DND-41 (cell line): ENCODE data around the gene TUBA3C.

Source experiments
- ATAC-seq: fragments of 200-7000 bp; cut with Tn5 transposase; 3 replicates; pipeline ENCODE4 v1.9.1; 2021; ENCODE audit warnings: low read depth; ENCODE audit not compliant: insufficient read depth
- DNase-seq: peaks from one replicate; pipeline ENCODE4 v3.0.0-alpha.2; 2020
- H2AFZ ChIP-seq: 2 replicates; pipeline ENCODE4 v1.6.0; 2012; ENCODE audit warnings: low read depth, low read length
- H3K27ac ChIP-seq: 2 replicates; pipeline ENCODE4 v1.5.1; 2012; ENCODE audit warnings: low read length, inconsistent platforms
- H3K27me3 ChIP-seq: fragments of 200-600 bp; sonication (generic); 2 replicates; pipeline ENCODE4 v1.6.0; 2012; ENCODE audit warnings: low read length, mild to moderate bottlenecking, inconsistent platforms; ENCODE audit not compliant: insufficient read depth, poor library complexity
- H3K36me3 ChIP-seq: 2 replicates; pipeline ENCODE4 v1.5.1; 2012; ENCODE audit warnings: low read length, inconsistent platforms; ENCODE audit not compliant: insufficient read depth
- H3K4me1 ChIP-seq: 2 replicates; pipeline ENCODE4 v1.5.1; 2012; ENCODE audit warnings: mild to moderate bottlenecking, low read length; ENCODE audit not compliant: insufficient read depth
- H3K4me2 ChIP-seq: 2 replicates; pipeline ENCODE4 v1.6.0; 2012; ENCODE audit warnings: mild to moderate bottlenecking, moderate library complexity, low read length, inconsistent platforms; ENCODE audit not compliant: insufficient read depth
- H3K4me3 ChIP-seq, 2 experiments: fragments of 200-600 bp in 1 of 2; shearing (Covaris generic) in 1 of 2; 2 replicates each; pipeline ENCODE4 v1.5.1; 2012 to 2016; ENCODE audit warnings: inconsistent platforms in 2 of 2, low read length in 2 of 2, mild to moderate bottlenecking in 2 of 2, low read depth in 1 of 2, moderate library complexity in 1 of 2
- H3K79me2 ChIP-seq: 2 replicates; pipeline ENCODE4 v1.6.0; 2012; ENCODE audit warnings: low read length, inconsistent platforms; ENCODE audit not compliant: insufficient read depth
- H3K9ac ChIP-seq: 2 replicates; pipeline ENCODE4 v1.6.0; 2012; ENCODE audit warnings: low read depth, mild to moderate bottlenecking, inconsistent platforms, low read length, moderate library complexity
- H3K9me3 ChIP-seq: 2 replicates; pipeline ENCODE4 v1.5.1; 2012; ENCODE audit warnings: low read length, moderate library complexity, mild to moderate bottlenecking, inconsistent platforms; ENCODE audit not compliant: insufficient read depth, severe bottlenecking
- H4K20me1 ChIP-seq: 2 replicates; pipeline ENCODE4 v1.6.0; 2012; ENCODE audit warnings: low read length; ENCODE audit not compliant: insufficient read depth
- EZH2 ChIP-seq: IDR thresholded peaks from 3 replicates; pipeline ENCODE4 v1.6.1; 2012; ENCODE audit warnings: borderline replicate concordance, low read depth, mild to moderate bottlenecking, moderate library complexity, low read length, inconsistent platforms; ENCODE audit not compliant: severe bottlenecking
- TF ChIP-seq, protein P1 (sequence below): IDR thresholded peaks from 2 replicates; pipeline ENCODE4 v1.5.1; 2012; ENCODE audit warnings: borderline replicate concordance, low read length, moderate library complexity, mild to moderate bottlenecking; ENCODE audit not compliant: poor library complexity, severe bottlenecking; ENCODE audit errors: extremely low read depth

Gene TUBA3C

DNA sequence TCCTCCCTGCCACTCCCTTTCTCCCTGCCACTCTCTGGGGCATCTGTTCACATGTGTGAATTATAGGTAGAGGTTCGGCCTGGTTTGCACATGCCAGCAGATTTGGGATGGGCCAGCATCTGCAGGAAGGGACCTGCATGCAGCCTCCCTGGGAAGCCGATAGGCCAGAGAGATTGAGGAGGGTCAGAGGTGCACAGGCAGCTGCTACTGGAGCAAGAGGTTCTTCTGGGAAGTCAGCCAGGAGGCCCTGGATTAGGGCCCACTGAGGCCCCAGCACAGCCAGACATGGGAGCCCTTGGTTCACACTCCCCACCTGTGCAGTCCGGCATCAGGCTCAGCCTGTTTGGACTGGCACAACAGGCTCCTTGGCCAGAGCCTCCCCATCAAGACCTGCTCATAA is 12.1 kb downstream of the TUBA3C start:
- no peaks in the 10 kb centered on the region for H3K36me3 ChIP-seq
- ATAC-seq: no peak
- no peak for DNase-seq
- no peaks in the 10 kb centered on the region for H3K4me1 ChIP-seq
- H2AFZ ChIP-seq: no peak overlapping the region
- no peak overlapping the region for H3K4me2 ChIP-seq
- no peak overlapping the region for H3K27ac ChIP-seq
- H4K20me1 ChIP-seq: no peaks in the 10 kb centered on the region
- TF ChIP-seq, protein P1, sequence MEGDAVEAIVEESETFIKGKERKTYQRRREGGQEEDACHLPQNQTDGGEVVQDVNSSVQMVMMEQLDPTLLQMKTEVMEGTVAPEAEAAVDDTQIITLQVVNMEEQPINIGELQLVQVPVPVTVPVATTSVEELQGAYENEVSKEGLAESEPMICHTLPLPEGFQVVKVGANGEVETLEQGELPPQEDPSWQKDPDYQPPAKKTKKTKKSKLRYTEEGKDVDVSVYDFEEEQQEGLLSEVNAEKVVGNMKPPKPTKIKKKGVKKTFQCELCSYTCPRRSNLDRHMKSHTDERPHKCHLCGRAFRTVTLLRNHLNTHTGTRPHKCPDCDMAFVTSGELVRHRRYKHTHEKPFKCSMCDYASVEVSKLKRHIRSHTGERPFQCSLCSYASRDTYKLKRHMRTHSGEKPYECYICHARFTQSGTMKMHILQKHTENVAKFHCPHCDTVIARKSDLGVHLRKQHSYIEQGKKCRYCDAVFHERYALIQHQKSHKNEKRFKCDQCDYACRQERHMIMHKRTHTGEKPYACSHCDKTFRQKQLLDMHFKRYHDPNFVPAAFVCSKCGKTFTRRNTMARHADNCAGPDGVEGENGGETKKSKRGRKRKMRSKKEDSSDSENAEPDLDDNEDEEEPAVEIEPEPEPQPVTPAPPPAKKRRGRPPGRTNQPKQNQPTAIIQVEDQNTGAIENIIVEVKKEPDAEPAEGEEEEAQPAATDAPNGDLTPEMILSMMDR: no peak
- H3K9me3 ChIP-seq: no peaks in the 10 kb centered on the region
- H3K4me3 ChIP-seq: no peak overlapping the region
- no peaks in the 10 kb centered on the region for H3K79me2 ChIP-seq
- H3K9ac ChIP-seq: no peak overlapping the region
- no peaks in the 10 kb centered on the region for H3K27me3 ChIP-seq

DNA sequence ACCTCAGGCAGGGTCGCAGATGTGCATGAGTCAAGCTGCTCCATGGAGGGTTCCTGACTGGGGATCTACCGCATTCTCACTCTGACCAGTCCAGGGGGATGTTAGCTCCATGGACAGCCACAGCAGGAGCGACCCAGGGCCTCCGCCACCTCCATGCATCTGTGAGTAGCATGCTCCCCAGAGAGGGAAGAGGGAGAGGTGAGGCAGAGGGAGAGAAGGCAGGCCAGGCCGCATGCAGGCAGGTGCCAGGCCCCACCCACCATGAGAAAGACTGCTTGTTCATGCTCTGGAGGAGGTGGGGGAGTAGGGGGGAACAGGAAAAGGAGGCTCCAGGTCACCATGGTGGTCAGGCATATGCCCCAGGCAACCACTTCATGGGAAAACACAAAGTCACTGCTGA is 20.3 kb downstream of the TUBA3C start:
- ATAC-seq (no peak), DNase-seq (no peak)
- H3K79me2 ChIP-seq: no peaks in the 10 kb centered on the region
- no peak overlapping the region for H3K9ac ChIP-seq
- TF ChIP-seq, protein P1: no peak
- TF ChIP-seq EZH2: no peak
- H3K4me3 ChIP-seq: no peak overlapping the region
- no peaks in the 10 kb centered on the region for H3K36me3 ChIP-seq
- H3K27me3 ChIP-seq: no peaks in the 10 kb centered on the region
- H4K20me1 ChIP-seq: no peaks in the 10 kb centered on the region
- no peak overlapping the region for H3K4me2 ChIP-seq
- no peak overlapping the region for H3K27ac ChIP-seq
- no peak overlapping the region for H2AFZ ChIP-seq
- no peaks in the 10 kb centered on the region for H3K4me1 ChIP-seq
- H3K9me3 ChIP-seq: peaks cover 7% of the 10 kb centered on the region

DNA sequence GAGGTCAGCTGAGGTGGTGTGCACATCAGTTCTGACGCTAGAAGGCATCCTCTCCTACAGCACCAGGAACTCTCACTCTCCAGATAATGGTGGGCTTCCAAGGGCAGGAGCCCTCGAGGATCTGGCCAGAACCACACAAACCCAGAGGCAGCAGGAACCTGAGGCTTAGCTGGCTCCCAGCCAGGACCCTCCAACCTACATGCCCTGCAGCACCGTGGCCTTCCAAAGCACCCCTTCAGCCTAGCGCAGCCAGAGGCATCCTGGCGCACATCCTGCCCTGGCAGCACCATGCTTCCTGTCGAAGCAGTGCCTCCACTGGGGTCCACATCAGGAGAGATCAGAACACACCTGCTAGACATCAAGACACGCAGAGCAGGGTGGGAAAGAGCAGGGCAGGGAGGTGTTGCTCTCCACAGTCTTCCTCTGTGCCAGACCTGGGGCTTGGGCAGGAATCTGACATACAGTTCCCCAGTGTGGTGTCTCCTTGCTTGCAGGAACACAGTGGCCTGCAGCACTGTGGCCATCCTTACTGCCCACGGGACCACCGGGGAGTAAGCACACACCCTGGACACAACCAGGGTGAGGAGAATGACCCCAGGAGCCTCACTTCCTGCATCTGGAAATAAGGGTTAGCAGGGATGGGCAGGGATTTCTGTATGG is 21.7 kb downstream of the TUBA3C start:
- Histone ChIP-seq H3K4me1 (no peaks in the 10 kb centered on the region), H3K9ac (no peak overlapping the region), H3K27ac (no peak overlapping the region), H3K4me2 (no peak overlapping the region), H3K9me3 (peaks cover 8% of the 10 kb centered on the region), H3K79me2 (no peaks in the 10 kb centered on the region), H4K20me1 (no peaks in the 10 kb centered on the region), H3K4me3 (no peak overlapping the region), H3K27me3 (no peaks in the 10 kb centered on the region), H3K36me3 (no peaks in the 10 kb centered on the region), H2AFZ (no peak overlapping the region)
- TF ChIP-seq, protein P1: no peak
- no peak for TF ChIP-seq EZH2
- ATAC-seq: no peak
- DNase-seq: no peak

DNA sequence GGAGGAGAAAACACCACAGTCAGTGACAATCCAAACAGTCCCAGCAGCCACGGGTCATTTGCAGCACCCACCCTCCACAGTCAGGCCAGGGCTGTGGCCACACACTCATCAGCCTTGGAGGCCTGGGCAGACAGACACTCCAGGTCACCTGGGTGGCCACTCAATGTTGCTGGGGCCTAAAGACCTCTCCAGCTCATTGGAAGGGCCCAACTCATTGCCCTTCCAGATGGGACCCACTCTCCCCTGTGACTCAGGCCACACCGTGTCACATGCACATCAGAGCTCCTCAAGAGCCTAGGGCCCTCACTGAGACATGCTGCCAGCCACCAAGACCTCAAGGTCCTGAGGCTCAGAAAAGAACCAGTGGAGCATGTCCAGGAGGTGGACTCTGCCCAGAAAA is 22.4 kb downstream of the TUBA3C start:
- no peaks in the 10 kb centered on the region for H3K27me3 ChIP-seq
- H3K9me3 ChIP-seq: peaks cover 15% of the 10 kb centered on the region
- no peaks in the 10 kb centered on the region for H3K36me3 ChIP-seq
- TF ChIP-seq, protein P1: no peak
- no peak for TF ChIP-seq EZH2
- no peak overlapping the region for H3K4me2 ChIP-seq
- no peaks in the 10 kb centered on the region for H3K4me1 ChIP-seq
- DNase-seq: no peak
- H3K4me3 ChIP-seq: no peak overlapping the region
- no peak overlapping the region for H3K9ac ChIP-seq
- no peak for ATAC-seq
- no peaks in the 10 kb centered on the region for H3K79me2 ChIP-seq
- no peak overlapping the region for H2AFZ ChIP-seq
- no peak overlapping the region for H3K27ac ChIP-seq
- no peaks in the 10 kb centered on the region for H4K20me1 ChIP-seq
